ENCODE results near the gene NCAM1. TPM values are rescaled to one million over a fixed set of nuclear protein-coding genes. Genes with fewer than 3 reads are reported as not detected.

NCAM1 gene
- polyA plus RNA-seq, 2 of the 4 experiments (the other 2 are of a cell fraction): 0.01 to 0.12 TPM

- Histone ChIP-seq H3K4me1 (no peaks in the 10 kb centered on the region), H3K4me3 (no peak overlapping the region), H3K4me2 (no peak overlapping the region), H3K27ac (no peak overlapping the region), H3K9me3 (no peaks in the 10 kb centered on the region)
- FAIRE-seq (no peak), ATAC-seq (no peak), DNase-seq (ENCODE audit: low read depth in 1 of 2, low spot score in 1 of 2) (no peak)
- TF ChIP-seq RARB (CRISPR knock-in tag; IDR thresholded peaks at IDR 0.05) (no peak), ATOH8 (CRISPR knock-in tag; IDR thresholded peaks at IDR 0.05; ENCODE audit: low read depth) (no peak), SMC3 (IDR thresholded peaks at IDR 0.05) (no peak)
- CTCF ChIA-PET: no interaction called here
- 67% methylated on average over 6 of the region's 9 CpGs for WGBS (ENCODE audit: missing lambda C conversion rate)
- POLR2A ChIA-PET: no interaction called here
These were observed 298.8 kb downstream of the NCAM1 start for GRCh38 chr11:113260096-113260425.

- POLR2A ChIA-PET: no interaction called here
- no peaks in the 10 kb centered on the region for H3K4me1 ChIP-seq
- no peak overlapping the region for H3K27ac ChIP-seq
- ATAC-seq: no peak
- FAIRE-seq: no peak
- CTCF ChIA-PET: no interaction called here
- no peak for DNase-seq (ENCODE audit: low read depth in 1 of 2, low spot score in 1 of 2)
- TF ChIP-seq BCL3 (IDR thresholded peaks at IDR 0.05) (no peak), EHMT2 (IDR thresholded peaks at IDR 0.05; ENCODE audit: low read depth) (no peak), MYC (IDR thresholded peaks at IDR 0.05; ENCODE audit: borderline replicate concordance, low read length) (no peak), EP300 (IDR thresholded peaks at IDR 0.05) (no peak), USF2 (IDR thresholded peaks at IDR 0.05) (no peak), TP53 (CRISPR knock-in tag; IDR thresholded peaks at IDR 0.05) (no peak), ESRRA (IDR thresholded peaks at IDR 0.05; ENCODE audit: borderline replicate concordance, low read length) (no peak), HES2 (IDR thresholded peaks at IDR 0.05) (no peak)
- 7% methylated on average over 1 of the region's 1 CpG for WGBS (ENCODE audit: missing lambda C conversion rate)
- H3K4me3 ChIP-seq: no peak overlapping the region
- no peak overlapping the region for H3K4me2 ChIP-seq
- H3K9me3 ChIP-seq: no peaks in the 10 kb centered on the region
These were observed 299.3 kb downstream of the NCAM1 start for GRCh38 chr11:113260541-113260940.

- Histone ChIP-seq H3K4me3 (no peak overlapping the region), H3K4me2 (no peak overlapping the region), H3K4me1 (no peaks in the 10 kb centered on the region), H3K27ac (no peak overlapping the region), H3K9me3 (no peaks in the 10 kb centered on the region)
- TF ChIP-seq RCOR1 (IDR thresholded peaks at IDR 0.05; ENCODE audit: low read depth, low read length) (no peak), ZSCAN20 (CRISPR knock-in tag; IDR thresholded peaks at IDR 0.05) (no peak), CTCF (IDR thresholded peaks at IDR 0.05) (no peak), GATA3 (IDR thresholded peaks at IDR 0.05; ENCODE audit: borderline replicate concordance) (no peak), FOSL2 (IDR thresholded peaks at IDR 0.05) (no peak), FOSL2 (CRISPR knock-in tag; IDR thresholded peaks at IDR 0.05) (no peak), NR3C1 (IDR thresholded peaks at IDR 0.05) (no peak), RARB (CRISPR knock-in tag; IDR thresholded peaks at IDR 0.05) (no peak), PHF8 (IDR thresholded peaks at IDR 0.05; ENCODE audit: borderline replicate concordance, low read depth) (no peak), PBX3 (IDR thresholded peaks at IDR 0.05) (no peak), HOXB13 (CRISPR knock-in tag; IDR thresholded peaks at IDR 0.05; ENCODE audit: low read depth) (no peak), MAFK (IDR thresholded peaks at IDR 0.05; ENCODE audit: partially characterized antibody) (no peak), MAZ (IDR thresholded peaks at IDR 0.05; ENCODE audit: borderline replicate concordance, low read depth, low read length) (no peak), CBX8 (IDR thresholded peaks at IDR 0.05) (no peak), EHMT2 (IDR thresholded peaks at IDR 0.05; ENCODE audit: low read depth) (no peak)
- 35% methylated on average over 7 of the region's 10 CpGs for WGBS (ENCODE audit: missing lambda C conversion rate)
- ChIA-PET POLR2A (no interaction called here), CTCF (no interaction called here)
- FAIRE-seq (no peak), DNase-seq (ENCODE audit: low read depth in 1 of 2, low spot score in 1 of 2) (no peak), ATAC-seq (no peak)
These were observed 300.7 kb downstream of the NCAM1 start for GRCh38 chr11:113261709-113262475.

All from A549 (cell line).